Gastrocnemius medialis (tissue), 4 donors: ENCODE results near the gene ZC3HAV1L.

Experiments used
- POLR2A ChIP-seq, 2 donors: fragments of 450-650 bp; IDR thresholded peaks; one replicate each; pipeline ENCODE4 v1.6.1; 2017; ENCODE audit warnings: antibody characterized with exemption in 2 of 2, mild to moderate bottlenecking in 2 of 2, moderate library complexity in 2 of 2
- TF ChIP-seq, protein P1 (sequence below), 5 experiments: fragments of 450-650 bp in 3 of 5; fragments of 200-600 bp in 2 of 5; sonication (generic) in 2 of 5; IDR thresholded peaks in 4 of 5; conservative IDR thresholded peaks in 1 of 5; 1 replicate in 4 of 5; 2 replicates in 1 of 5; pipeline ENCODE4 v1.5.1; 2016 to 2019; ENCODE audit warnings: antibody characterized with exemption in 5 of 5, mild to moderate bottlenecking in 3 of 5, moderate library complexity in 3 of 5

DNA sequence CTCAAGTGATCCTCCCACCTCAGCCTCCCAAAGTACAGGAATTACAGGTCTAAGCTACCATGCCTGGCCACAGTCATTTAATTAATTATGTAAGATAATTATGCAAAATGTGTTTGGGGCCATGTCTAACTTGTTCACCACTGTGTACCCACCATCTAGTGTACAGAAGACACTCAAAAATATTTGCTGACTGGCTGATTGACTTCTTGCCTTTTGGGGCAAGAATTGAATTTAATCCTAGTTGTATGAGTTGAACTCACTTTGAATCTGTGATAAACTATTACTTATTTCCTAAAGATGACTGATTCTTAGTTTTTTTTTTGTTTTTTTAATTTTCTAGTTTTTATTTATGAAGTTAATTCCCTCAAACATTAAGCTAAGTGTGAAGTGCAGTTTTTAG, 15.8 kb upstream of the ZC3HAV1L start:
- TF ChIP-seq, protein P1, sequence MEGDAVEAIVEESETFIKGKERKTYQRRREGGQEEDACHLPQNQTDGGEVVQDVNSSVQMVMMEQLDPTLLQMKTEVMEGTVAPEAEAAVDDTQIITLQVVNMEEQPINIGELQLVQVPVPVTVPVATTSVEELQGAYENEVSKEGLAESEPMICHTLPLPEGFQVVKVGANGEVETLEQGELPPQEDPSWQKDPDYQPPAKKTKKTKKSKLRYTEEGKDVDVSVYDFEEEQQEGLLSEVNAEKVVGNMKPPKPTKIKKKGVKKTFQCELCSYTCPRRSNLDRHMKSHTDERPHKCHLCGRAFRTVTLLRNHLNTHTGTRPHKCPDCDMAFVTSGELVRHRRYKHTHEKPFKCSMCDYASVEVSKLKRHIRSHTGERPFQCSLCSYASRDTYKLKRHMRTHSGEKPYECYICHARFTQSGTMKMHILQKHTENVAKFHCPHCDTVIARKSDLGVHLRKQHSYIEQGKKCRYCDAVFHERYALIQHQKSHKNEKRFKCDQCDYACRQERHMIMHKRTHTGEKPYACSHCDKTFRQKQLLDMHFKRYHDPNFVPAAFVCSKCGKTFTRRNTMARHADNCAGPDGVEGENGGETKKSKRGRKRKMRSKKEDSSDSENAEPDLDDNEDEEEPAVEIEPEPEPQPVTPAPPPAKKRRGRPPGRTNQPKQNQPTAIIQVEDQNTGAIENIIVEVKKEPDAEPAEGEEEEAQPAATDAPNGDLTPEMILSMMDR (IDR thresholded peaks at IDR 0.05 in 4 of 5, conservative IDR thresholded peaks at IDR 0.05 in 1 of 5), result no peak
- no peak for TF ChIP-seq POLR2A (IDR thresholded peaks at IDR 0.05)
